SK-N-SH treated with all-trans-retinoic acid at 6 μM for 48 hours (cell line): ENCODE data around the gene IQCC.

Experiments
- ATAC-seq: fragments of 200-7000 bp; cut with Tn5 transposase; 3 replicates; pipeline ENCODE4 v1.9.1; 2020; ENCODE audit warnings: mild to moderate bottlenecking, moderate library complexity
- ARNTL ChIP-seq: fragments of 450-650 bp; formaldehyde crosslinking; IDR thresholded peaks from 2 replicates; pipeline ENCODE4 v1.5.0; 2020; ENCODE audit warnings: low read depth, mild to moderate bottlenecking, moderate library complexity, borderline replicate concordance
- BACH2 ChIP-seq: fragments of 250-450 bp; sonication (Bioruptor Pico); IDR thresholded peaks from 2 replicates; pipeline ENCODE4 v1.9.0; 2021; ENCODE audit warnings: mild to moderate bottlenecking, borderline replicate concordance
- CSDC2 ChIP-seq: fragments of 250-450 bp; sonication (Bioruptor Pico); IDR thresholded peaks from 2 replicates; pipeline ENCODE4 v1.5.0; 2020; ENCODE audit warnings: mild to moderate bottlenecking, moderate library complexity
- ESRRG ChIP-seq: fragments of 250-450 bp; sonication (Bioruptor Pico); IDR thresholded peaks from 2 replicates; pipeline ENCODE4 v1.6.1; 2021; ENCODE audit warnings: mild to moderate bottlenecking
- POU6F1 ChIP-seq: fragments of 250-450 bp; sonication (Bioruptor Pico); IDR thresholded peaks from 2 replicates; pipeline ENCODE4 v1.8.0; 2021; ENCODE audit warnings: low read depth, mild to moderate bottlenecking, moderate library complexity, borderline replicate concordance
- PPARA ChIP-seq: fragments of 250-450 bp; sonication (Bioruptor Pico); IDR thresholded peaks from 2 replicates; pipeline ENCODE4 v1.5.0; 2020; ENCODE audit warnings: mild to moderate bottlenecking, borderline replicate concordance
- RARB ChIP-seq: fragments of 250-450 bp; sonication (Bioruptor Pico); IDR thresholded peaks from 2 replicates; pipeline ENCODE4 v1.8.0; 2021; ENCODE audit warnings: mild to moderate bottlenecking, moderate library complexity
- SNAI2 ChIP-seq: fragments of 250-450 bp; sonication (Bioruptor Pico); IDR thresholded peaks from 2 replicates; pipeline ENCODE4 v1.5.0; 2020; ENCODE audit warnings: mild to moderate bottlenecking, moderate library complexity
- TCF4 ChIP-seq: fragments of 250-450 bp; sonication (Bioruptor Pico); IDR thresholded peaks from 2 replicates; pipeline ENCODE4 v1.8.0; 2021; ENCODE audit warnings: mild to moderate bottlenecking, moderate library complexity, borderline replicate concordance
- TOX ChIP-seq: fragments of 250-450 bp; sonication (Bioruptor Pico); IDR thresholded peaks from 2 replicates; pipeline ENCODE4 v1.8.0; 2021; ENCODE audit warnings: mild to moderate bottlenecking, moderate library complexity, borderline replicate concordance
- TSHZ2 ChIP-seq: fragments of 250-450 bp; sonication (Bioruptor Pico); IDR thresholded peaks from 2 replicates; pipeline ENCODE4 v1.5.0; 2020; ENCODE audit warnings: mild to moderate bottlenecking, moderate library complexity
- ZC3H10 ChIP-seq: fragments of 250-450 bp; sonication (Bioruptor Pico); IDR thresholded peaks from 2 replicates; pipeline ENCODE4 v1.5.1; 2021; ENCODE audit warnings: mild to moderate bottlenecking, moderate library complexity
- ZFP3 ChIP-seq: fragments of 250-450 bp; sonication (Bioruptor Pico); IDR thresholded peaks from 2 replicates; pipeline ENCODE4 v1.5.0; 2020; ENCODE audit warnings: mild to moderate bottlenecking, moderate library complexity
- ZFP30 ChIP-seq: fragments of 450-650 bp; formaldehyde crosslinking; IDR thresholded peaks from 2 replicates; pipeline ENCODE4 v1.5.0; 2022; ENCODE audit warnings: mild to moderate bottlenecking, moderate library complexity
- ZNF565 ChIP-seq: fragments of 450-650 bp; formaldehyde crosslinking; conservative IDR thresholded peaks from 2 replicates; pipeline ENCODE4 v1.5.0; 2020; ENCODE audit warnings: low read depth, mild to moderate bottlenecking, moderate library complexity
- ZNF70 ChIP-seq: fragments of 450-650 bp; formaldehyde crosslinking; IDR thresholded peaks from 2 replicates; pipeline ENCODE4 v1.5.0; 2020; ENCODE audit warnings: mild to moderate bottlenecking, moderate library complexity
- TF ChIP-seq, protein P1 (sequence below): fragments of 250-450 bp; sonication (Bioruptor Pico); IDR thresholded peaks from 2 replicates; pipeline ENCODE4 v1.5.1; 2021; ENCODE audit warnings: mild to moderate bottlenecking, moderate library complexity
- TF ChIP-seq, protein P2 (sequence below): fragments of 250-450 bp; sonication (Bioruptor Pico); IDR thresholded peaks from 2 replicates; pipeline ENCODE4 v1.5.1; 2020; ENCODE audit warnings: low read depth, mild to moderate bottlenecking, moderate library complexity
- TF ChIP-seq, protein P3 (sequence below): fragments of 250-450 bp; sonication (Bioruptor Pico); IDR thresholded peaks from 2 replicates; pipeline ENCODE4 v1.8.0; 2020; ENCODE audit warnings: mild to moderate bottlenecking, moderate library complexity, borderline replicate concordance

IQCC gene

GRCh38 chr1:32197837-32198236, 7.6 kb upstream of the IQCC start:
- no peak for ATAC-seq
- no peak for TF ChIP-seq ESRRG
- no peak for TF ChIP-seq TOX (CRISPR knock-in tag)
- TF ChIP-seq ZC3H10 (CRISPR knock-in tag) = no peak
- no peak for TF ChIP-seq POU6F1 (CRISPR knock-in tag)
- TF ChIP-seq, protein P1, sequence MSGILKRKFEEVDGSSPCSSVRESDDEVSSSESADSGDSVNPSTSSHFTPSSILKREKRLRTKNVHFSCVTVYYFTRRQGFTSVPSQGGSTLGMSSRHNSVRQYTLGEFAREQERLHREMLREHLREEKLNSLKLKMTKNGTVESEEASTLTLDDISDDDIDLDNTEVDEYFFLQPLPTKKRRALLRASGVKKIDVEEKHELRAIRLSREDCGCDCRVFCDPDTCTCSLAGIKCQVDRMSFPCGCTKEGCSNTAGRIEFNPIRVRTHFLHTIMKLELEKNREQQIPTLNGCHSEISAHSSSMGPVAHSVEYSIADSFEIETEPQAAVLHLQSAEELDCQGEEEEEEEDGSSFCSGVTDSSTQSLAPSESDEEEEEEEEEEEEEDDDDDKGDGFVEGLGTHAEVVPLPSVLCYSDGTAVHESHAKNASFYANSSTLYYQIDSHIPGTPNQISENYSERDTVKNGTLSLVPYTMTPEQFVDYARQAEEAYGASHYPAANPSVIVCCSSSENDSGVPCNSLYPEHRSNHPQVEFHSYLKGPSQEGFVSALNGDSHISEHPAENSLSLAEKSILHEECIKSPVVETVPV = no peak
- no peak for TF ChIP-seq CSDC2
- no peak for TF ChIP-seq ARNTL (CRISPR knock-in tag)
- TF ChIP-seq ZFP30 (CRISPR knock-in tag) = no peak
- TF ChIP-seq ZFP3 (CRISPR knock-in tag) = no peak
- TF ChIP-seq TSHZ2 = no peak
- TF ChIP-seq RARB (CRISPR knock-in tag) = no peak
- TF ChIP-seq ZNF70 = no peak
- TF ChIP-seq ZNF565 (CRISPR knock-in tag) = no peak
- TF ChIP-seq, protein P2, sequence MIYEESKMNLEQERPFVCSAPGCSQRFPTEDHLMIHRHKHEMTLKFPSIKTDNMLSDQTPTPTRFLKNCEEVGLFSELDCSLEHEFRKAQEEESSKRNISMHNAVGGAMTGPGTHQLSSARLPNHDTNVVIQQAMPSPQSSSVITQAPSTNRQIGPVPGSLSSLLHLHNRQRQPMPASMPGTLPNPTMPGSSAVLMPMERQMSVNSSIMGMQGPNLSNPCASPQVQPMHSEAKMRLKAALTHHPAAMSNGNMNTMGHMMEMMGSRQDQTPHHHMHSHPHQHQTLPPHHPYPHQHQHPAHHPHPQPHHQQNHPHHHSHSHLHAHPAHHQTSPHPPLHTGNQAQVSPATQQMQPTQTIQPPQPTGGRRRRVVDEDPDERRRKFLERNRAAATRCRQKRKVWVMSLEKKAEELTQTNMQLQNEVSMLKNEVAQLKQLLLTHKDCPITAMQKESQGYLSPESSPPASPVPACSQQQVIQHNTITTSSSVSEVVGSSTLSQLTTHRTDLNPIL = no peak
- TF ChIP-seq SNAI2 = no peak

DNA sequence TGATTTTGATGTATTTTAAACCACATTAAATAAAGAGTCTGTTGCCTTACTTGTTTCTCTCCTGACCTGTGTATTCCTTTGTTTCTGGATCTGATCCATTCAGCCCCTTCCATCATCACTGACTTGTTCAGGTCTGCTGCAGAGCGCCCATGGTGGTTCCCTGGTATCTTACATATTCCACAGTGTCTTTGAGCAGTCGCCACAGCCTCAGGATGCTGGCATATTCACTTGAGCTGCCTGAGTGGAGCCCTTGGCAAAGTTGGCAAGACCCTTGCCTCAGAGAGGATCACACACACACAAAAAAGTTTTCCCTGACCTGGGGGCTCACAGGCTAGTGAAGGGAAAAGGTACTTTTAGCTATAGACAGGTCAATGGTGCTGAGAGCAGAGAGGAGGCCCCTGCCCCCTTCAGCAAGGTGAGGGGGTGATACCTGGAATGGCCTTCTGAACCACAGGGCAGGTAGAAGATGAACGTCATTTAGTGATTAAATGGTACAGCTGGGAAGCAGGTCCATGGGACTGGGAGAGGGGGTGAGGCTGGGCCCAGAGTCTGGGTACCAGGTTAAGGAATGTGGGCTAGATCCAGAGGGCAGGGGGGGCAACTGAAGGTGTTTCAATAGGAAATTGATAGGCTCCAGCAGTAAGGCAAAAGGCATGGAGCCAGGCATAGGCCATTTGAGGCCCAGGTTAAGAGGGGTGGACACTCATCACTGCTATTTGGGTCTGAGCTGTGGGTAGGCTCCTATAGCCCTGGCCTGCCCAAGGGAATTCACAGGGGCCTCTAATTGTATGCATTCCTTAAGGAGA, 7.0 kb upstream of the IQCC start:
- TF ChIP-seq, protein P3, sequence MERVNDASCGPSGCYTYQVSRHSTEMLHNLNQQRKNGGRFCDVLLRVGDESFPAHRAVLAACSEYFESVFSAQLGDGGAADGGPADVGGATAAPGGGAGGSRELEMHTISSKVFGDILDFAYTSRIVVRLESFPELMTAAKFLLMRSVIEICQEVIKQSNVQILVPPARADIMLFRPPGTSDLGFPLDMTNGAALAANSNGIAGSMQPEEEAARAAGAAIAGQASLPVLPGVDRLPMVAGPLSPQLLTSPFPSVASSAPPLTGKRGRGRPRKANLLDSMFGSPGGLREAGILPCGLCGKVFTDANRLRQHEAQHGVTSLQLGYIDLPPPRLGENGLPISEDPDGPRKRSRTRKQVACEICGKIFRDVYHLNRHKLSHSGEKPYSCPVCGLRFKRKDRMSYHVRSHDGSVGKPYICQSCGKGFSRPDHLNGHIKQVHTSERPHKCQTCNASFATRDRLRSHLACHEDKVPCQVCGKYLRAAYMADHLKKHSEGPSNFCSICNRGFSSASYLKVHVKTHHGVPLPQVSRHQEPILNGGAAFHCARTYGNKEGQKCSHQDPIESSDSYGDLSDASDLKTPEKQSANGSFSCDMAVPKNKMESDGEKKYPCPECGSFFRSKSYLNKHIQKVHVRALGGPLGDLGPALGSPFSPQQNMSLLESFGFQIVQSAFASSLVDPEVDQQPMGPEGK = no peak
- TF ChIP-seq, protein P2 = no peak
- no peak for TF ChIP-seq BACH2 (CRISPR knock-in tag)
- no peak for TF ChIP-seq TCF4 (CRISPR knock-in tag)
- TF ChIP-seq TOX (CRISPR knock-in tag) = no peak
- TF ChIP-seq ARNTL (CRISPR knock-in tag) = no peak
- TF ChIP-seq TSHZ2 = no peak
- no peak for TF ChIP-seq PPARA (CRISPR knock-in tag)
- TF ChIP-seq ZNF70 = no peak
- ATAC-seq = no peak
